Astrocyte (in vitro differentiated cells and primary cell): Measurements from ENCODE around the gene DOK5. TPM values are rescaled to one million over a fixed set of nuclear protein-coding genes. Genes with fewer than 3 reads are reported as not detected.

Experiments used
- DNase-seq: peaks from one replicate; pipeline ENCODE4 v3.0.0-alpha.2; 2010; ENCODE audit warnings: low read depth
- FAIRE-seq: peaks from 2 replicates; lab custom pipeline; 2011; peaks lifted over from hg19 to GRCh38; lab: Jason Lieb, UNC
- H2AFZ ChIP-seq: 2 replicates; pipeline ENCODE4 v1.6.0; 2012; ENCODE audit warnings: low read depth, low read length, inconsistent platforms
- H3K27ac ChIP-seq: 2 replicates; pipeline ENCODE4 v1.5.1; 2011; ENCODE audit warnings: low read depth, low read length, inconsistent platforms
- H3K27me3 ChIP-seq: 2 replicates; pipeline ENCODE4 v1.6.0; 2011; ENCODE audit warnings: low read length, inconsistent platforms; ENCODE audit not compliant: insufficient read depth
- H3K36me3 ChIP-seq: 2 replicates; pipeline ENCODE4 v1.5.1; 2011; ENCODE audit warnings: low read length, inconsistent platforms; ENCODE audit not compliant: insufficient read depth
- H3K4me1 ChIP-seq: 2 replicates; pipeline ENCODE4 v1.5.1; 2011; ENCODE audit warnings: low read length, inconsistent platforms; ENCODE audit not compliant: insufficient read depth
- H3K4me2 ChIP-seq: 2 replicates; pipeline ENCODE4 v1.6.0; 2012; ENCODE audit warnings: low read length, inconsistent platforms
- H3K4me3 ChIP-seq: 2 replicates; pipeline ENCODE4 v1.5.1; 2011; ENCODE audit warnings: low read depth, mild to moderate bottlenecking, low read length, inconsistent platforms; ENCODE audit not compliant: insufficient read depth
- H3K79me2 ChIP-seq: 2 replicates; pipeline ENCODE4 v1.6.0; 2012; ENCODE audit warnings: mild to moderate bottlenecking, low read length, inconsistent platforms; ENCODE audit not compliant: insufficient read depth
- H3K9ac ChIP-seq: 2 replicates; pipeline ENCODE4 v1.6.0; 2012; ENCODE audit warnings: mild to moderate bottlenecking, low read length, inconsistent platforms
- H3K9me3 ChIP-seq: 2 replicates; pipeline ENCODE4 v1.5.1; 2012; ENCODE audit warnings: low read depth, mild to moderate bottlenecking, low read length, inconsistent platforms; ENCODE audit not compliant: insufficient read depth
- H4K20me1 ChIP-seq: 2 replicates; pipeline ENCODE4 v1.6.0; 2012; ENCODE audit warnings: low read length, inconsistent platforms; ENCODE audit not compliant: insufficient read depth
- H3K27ac Mint-ChIP-seq: one replicate; pipeline ENCODE4 v1.8.0; 2021; ENCODE audit warnings: mild to moderate bottlenecking, mixed read lengths; ENCODE audit not compliant: unreplicated experiment
- H3K27me3 Mint-ChIP-seq: one replicate; pipeline ENCODE4 v1.8.0; 2021; ENCODE audit warnings: low read depth, mixed read lengths; ENCODE audit not compliant: unreplicated experiment
- H3K36me3 Mint-ChIP-seq: one replicate; pipeline ENCODE4 v1.8.0; 2021; ENCODE audit warnings: low read depth, mixed read lengths; ENCODE audit not compliant: unreplicated experiment
- H3K4me1 Mint-ChIP-seq: one replicate; pipeline ENCODE4 v1.8.0; 2021; ENCODE audit warnings: low read depth, mixed read lengths; ENCODE audit not compliant: unreplicated experiment
- H3K4me3 Mint-ChIP-seq: one replicate; pipeline ENCODE4 v1.8.0; 2021; ENCODE audit warnings: mild to moderate bottlenecking, moderate library complexity, mixed read lengths; ENCODE audit not compliant: unreplicated experiment
- H3K9me3 Mint-ChIP-seq: one replicate; pipeline ENCODE4 v1.8.0; 2021; ENCODE audit warnings: mild to moderate bottlenecking, mixed read lengths; ENCODE audit not compliant: unreplicated experiment
- EZH2 ChIP-seq: IDR thresholded peaks from 2 replicates; pipeline ENCODE4 v1.6.1; 2012; ENCODE audit warnings: mild to moderate bottlenecking, low read length, inconsistent platforms; ENCODE audit not compliant: insufficient read depth
- total RNA-seq: library from RNA; stranded (reverse); gene quantifications from 2 replicates; pipeline ENCODE4 v1.2.1, GENCODE V29; 2021
- TF ChIP-seq, protein P1 (sequence below): IDR thresholded peaks from 2 replicates; pipeline ENCODE4 v1.5.1; 2011; ENCODE audit warnings: low read depth, mild to moderate bottlenecking, inconsistent platforms, low read length, moderate library complexity; ENCODE audit not compliant: insufficient read depth

Gene DOK5
- total RNA-seq, 1 donor from 2014 or later = 1.2 TPM

DNA sequence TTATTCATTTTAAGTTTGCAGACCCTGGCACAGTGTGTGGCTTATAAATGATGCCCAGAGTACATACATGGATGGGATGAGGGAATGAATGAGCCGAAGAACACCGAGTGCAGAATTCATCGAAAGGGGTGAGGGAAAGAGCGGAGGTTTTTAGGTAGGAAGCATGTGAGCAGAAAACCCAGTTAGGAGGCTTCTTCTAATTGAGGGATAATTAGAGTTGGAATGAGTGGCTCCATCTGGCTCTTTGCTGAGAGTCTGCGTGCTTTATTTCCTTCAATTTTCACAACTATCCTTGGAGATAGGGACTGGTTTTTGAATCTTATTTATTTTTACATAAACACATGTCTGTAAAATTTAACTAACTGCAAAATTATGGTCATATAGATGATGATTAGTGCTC, 150.7 kb downstream of the DOK5 start:
- TF ChIP-seq, protein P1, sequence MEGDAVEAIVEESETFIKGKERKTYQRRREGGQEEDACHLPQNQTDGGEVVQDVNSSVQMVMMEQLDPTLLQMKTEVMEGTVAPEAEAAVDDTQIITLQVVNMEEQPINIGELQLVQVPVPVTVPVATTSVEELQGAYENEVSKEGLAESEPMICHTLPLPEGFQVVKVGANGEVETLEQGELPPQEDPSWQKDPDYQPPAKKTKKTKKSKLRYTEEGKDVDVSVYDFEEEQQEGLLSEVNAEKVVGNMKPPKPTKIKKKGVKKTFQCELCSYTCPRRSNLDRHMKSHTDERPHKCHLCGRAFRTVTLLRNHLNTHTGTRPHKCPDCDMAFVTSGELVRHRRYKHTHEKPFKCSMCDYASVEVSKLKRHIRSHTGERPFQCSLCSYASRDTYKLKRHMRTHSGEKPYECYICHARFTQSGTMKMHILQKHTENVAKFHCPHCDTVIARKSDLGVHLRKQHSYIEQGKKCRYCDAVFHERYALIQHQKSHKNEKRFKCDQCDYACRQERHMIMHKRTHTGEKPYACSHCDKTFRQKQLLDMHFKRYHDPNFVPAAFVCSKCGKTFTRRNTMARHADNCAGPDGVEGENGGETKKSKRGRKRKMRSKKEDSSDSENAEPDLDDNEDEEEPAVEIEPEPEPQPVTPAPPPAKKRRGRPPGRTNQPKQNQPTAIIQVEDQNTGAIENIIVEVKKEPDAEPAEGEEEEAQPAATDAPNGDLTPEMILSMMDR = no peak
- no peak for TF ChIP-seq EZH2
- Mint-ChIP-seq H3K27ac (no peak overlapping the region), H3K4me1 (peaks cover 13% of the 10 kb centered on the region), H3K4me3 (no peak overlapping the region), H3K27me3 (no peaks in the 10 kb centered on the region), H3K36me3 (no peaks in the 10 kb centered on the region), H3K9me3 (no peaks in the 10 kb centered on the region)
- H3K4me3 ChIP-seq = no peak overlapping the region
- H3K4me2 ChIP-seq = no peak overlapping the region
- no peaks in the 10 kb centered on the region for H3K9me3 ChIP-seq
- H3K4me1 ChIP-seq = peaks cover 19% of the 10 kb centered on the region
- H3K79me2 ChIP-seq = no peaks in the 10 kb centered on the region
- H3K9ac ChIP-seq = no peak overlapping the region
- no peaks in the 10 kb centered on the region for H3K36me3 ChIP-seq
- DNase-seq (no peak), FAIRE-seq (no peak)
- no peaks in the 10 kb centered on the region for H4K20me1 ChIP-seq
- no peak overlapping the region for H3K27ac ChIP-seq
- H3K27me3 ChIP-seq = no peaks in the 10 kb centered on the region
- no peak overlapping the region for H2AFZ ChIP-seq

DNA sequence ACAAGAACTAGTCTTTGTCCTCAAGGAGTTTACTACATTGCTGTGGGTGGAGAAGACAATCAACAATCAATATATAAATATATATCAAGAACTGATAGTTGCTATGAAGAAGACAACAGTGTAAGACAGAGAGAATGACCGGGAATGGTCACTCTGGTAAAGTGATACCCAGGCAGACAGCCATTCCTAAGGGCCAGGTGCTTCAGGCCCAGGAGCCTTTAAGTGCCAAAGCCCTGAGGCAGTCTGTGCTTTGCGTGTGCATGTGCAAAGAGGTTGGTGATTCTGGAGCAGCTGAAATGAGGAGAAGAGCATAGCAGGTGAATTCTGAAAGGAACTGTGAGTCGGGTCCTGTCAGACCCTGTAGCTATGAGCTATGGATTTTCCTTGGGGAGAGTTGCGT, 154.2 kb downstream of the DOK5 start:
- H3K36me3 Mint-ChIP-seq = no peaks in the 10 kb centered on the region
- Histone ChIP-seq H3K79me2 (no peaks in the 10 kb centered on the region), H3K36me3 (no peaks in the 10 kb centered on the region), H3K27me3 (no peaks in the 10 kb centered on the region), H3K9me3 (no peaks in the 10 kb centered on the region), H3K4me3 (no peak overlapping the region), H3K9ac (no peak overlapping the region), H3K27ac (no peak overlapping the region), H3K4me2 (no peak overlapping the region), H3K4me1 (peaks cover 5% of the 10 kb centered on the region), H4K20me1 (no peaks in the 10 kb centered on the region), H2AFZ (no peak overlapping the region)
- no peaks in the 10 kb centered on the region for H3K27me3 Mint-ChIP-seq
- DNase-seq (no peak), FAIRE-seq (no peak)
- H3K4me3 Mint-ChIP-seq = no peak overlapping the region
- H3K9me3 Mint-ChIP-seq = no peaks in the 10 kb centered on the region
- no peak overlapping the region for H3K27ac Mint-ChIP-seq
- peaks cover 4% of the 10 kb centered on the region for H3K4me1 Mint-ChIP-seq
- TF ChIP-seq EZH2 = no peak
- TF ChIP-seq, protein P1 = no peak

DNA sequence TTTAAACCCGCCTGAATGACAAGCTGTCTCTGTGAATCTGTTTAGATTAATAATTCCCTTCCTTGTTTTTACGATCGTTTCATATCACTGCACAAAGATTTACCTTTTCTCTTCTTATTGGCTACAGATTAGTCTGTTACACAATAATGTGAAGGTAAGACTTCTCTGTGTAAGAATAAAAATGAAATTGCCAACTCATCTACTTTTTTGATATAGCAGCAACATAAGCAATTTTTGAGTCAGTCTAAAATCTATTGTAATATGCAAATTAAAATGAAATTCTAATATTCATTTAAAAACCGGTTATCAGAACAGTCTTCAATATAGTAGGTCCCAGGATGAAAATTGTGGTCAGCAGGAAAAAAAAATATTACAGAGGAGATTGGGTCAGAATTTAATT, 155.2 kb downstream of the DOK5 start:
- no peak overlapping the region for H3K4me3 ChIP-seq
- H3K27ac ChIP-seq = no peak overlapping the region
- Mint-ChIP-seq H3K4me1 (no peaks in the 10 kb centered on the region), H3K9me3 (no peaks in the 10 kb centered on the region), H3K36me3 (no peaks in the 10 kb centered on the region), H3K27ac (no peak overlapping the region), H3K27me3 (no peaks in the 10 kb centered on the region), H3K4me3 (no peak overlapping the region)
- H3K79me2 ChIP-seq = no peaks in the 10 kb centered on the region
- H3K9ac ChIP-seq = no peak overlapping the region
- TF ChIP-seq, protein P1 = no peak
- no peak for TF ChIP-seq EZH2
- FAIRE-seq (no peak), DNase-seq (no peak)
- H3K9me3 ChIP-seq = no peaks in the 10 kb centered on the region
- no peaks in the 10 kb centered on the region for H4K20me1 ChIP-seq
- no peak overlapping the region for H3K4me2 ChIP-seq
- H3K27me3 ChIP-seq = no peaks in the 10 kb centered on the region
- no peaks in the 10 kb centered on the region for H3K4me1 ChIP-seq
- H3K36me3 ChIP-seq = no peaks in the 10 kb centered on the region
- no peak overlapping the region for H2AFZ ChIP-seq
